Ovary (tissue), 9 donors: ENCODE measurements around the gene DENND6B. TPM values are rescaled to one million over a fixed set of nuclear protein-coding genes. Genes with fewer than 3 reads are reported as not detected.

Experiments
- DNase-seq, 5 donors: peaks; one replicate each; pipeline ENCODE4 v3.0.0-alpha.2; 2019 to 2020
- H3K27ac ChIP-seq, 2 donors: fragments of 200-600 bp; one replicate each; pipeline versions ENCODE4 v1.5.1 to v1.8.0; 2019 to 2022
- H3K27me3 ChIP-seq: fragments of 200-600 bp; one replicate; pipeline ENCODE4 v1.8.0; 2022
- H3K36me3 ChIP-seq: fragments of 200-600 bp; sonication (generic); one replicate; pipeline ENCODE4 v1.5.1; 2019
- H3K4me1 ChIP-seq: one replicate; pipeline ENCODE4 v1.8.1; 2013; ENCODE audit warnings: mild to moderate bottlenecking, moderate library complexity; ENCODE audit not compliant: insufficient read depth
- H3K4me3 ChIP-seq: fragments of 200-600 bp; sonication (generic); one replicate; pipeline ENCODE4 v1.5.1; 2017
- H3K9me3 ChIP-seq, 2 donors: fragments of 200-600 bp in 1 of 2; sonication (generic) in 1 of 2; one replicate each; pipeline versions ENCODE4 v1.5.1 to v1.8.1; 2013 to 2019; ENCODE audit warnings: mild to moderate bottlenecking in 1 of 2, moderate library complexity in 1 of 2
- EP300 ChIP-seq: sonication (generic); formaldehyde crosslinking; IDR thresholded peaks from one replicate; pipeline ENCODE4 v1.6.1; 2017; ENCODE audit warnings: antibody characterized with exemption
- POLR2A ChIP-seq: fragments of 450-650 bp; IDR thresholded peaks from one replicate; pipeline ENCODE4 v1.6.1; 2017; ENCODE audit warnings: antibody characterized with exemption, mild to moderate bottlenecking, moderate library complexity
- WGBS, 3 donors: extraction: QIAGEN DNeasy Blood & Tissue Kit in 1 of 3; methylation state at CpG; one replicate each; pipeline versions ENCODE4 v1.1.5 to v1.1.7; 2013 to 2017; 5-methylcytosine and 5-hydroxymethylcytosine counted together
- intact Hi-C, 4 donors: fragments of 100-400 bp; cut with DNase I; formaldehyde crosslinking; loops; one replicate each; pipeline versions ENCODE4 v1.11.0 to v1.15.1; 2022 to 2023
- polyA plus RNA-seq, 2 donors: library from polyadenylated mRNA; stranded (reverse); fragments of 200-250 nt in 1 of 2; fragments of 350-450 nt in 1 of 2; fragmentation: Illumina TruSeq in 1 of 2; extraction: RNeasy Lipid Tissue Mini Kit (QIAGEN cat#74804) in 1 of 2; gene quantifications; one replicate each; pipeline ENCODE4 v1.2.3, GENCODE V29; 2013 to 2014
- total RNA-seq, 7 donors: library from RNA; depleted of rRNA in 2 of 7; stranded (reverse); fragments of >200 nt in 2 of 7; fragmentation: NEBNext Ultra II Directional in 3 of 7; extraction: Animal tissue kit (Norgen Biotek cat#: 25700) in 3 of 7; gene quantifications; one replicate each; pipeline versions ENCODE4 v1.1.0 to v1.2.4, GENCODE V29; 2016 to 2023
- TF ChIP-seq, protein P1 (sequence below), 3 donors: fragments of 450-650 bp in 2 of 3; fragments of 200-600 bp in 1 of 3; IDR thresholded peaks; one replicate each; pipeline versions ENCODE4 v1.5.1 to v1.8.0; 2016 to 2022; ENCODE audit warnings: antibody characterized with exemption in 3 of 3, mild to moderate bottlenecking in 1 of 3
- donor health status: DM: no; HTN: no; CAD: no; lungs with moderate emphysema.
- donor health status: DM: no; HTN: no; CAD: no.
- donor health status: Bipolar disorder and iron deficiency.
- donor health status: DM: yes; HTN: yes; CAD: no.
- donor health status: DM: no; HTN: no; CAD: no.
- donor health status: DM: yes; HTN: yes; CAD: no.

DENND6B gene
- total and polyA plus RNA-seq, 9 donors: 0.38 to 17.3 (median 5.6) TPM

GRCh38 chr22:50305393-50305922 lies 21.4 kb downstream of the DENND6B start:
- Histone ChIP-seq H3K9me3 (no peaks in the 10 kb centered on the region), H3K4me1 (peaks cover 58% of the 10 kb centered on the region), H3K36me3 (no peaks in the 10 kb centered on the region), H3K27me3 (no peaks in the 10 kb centered on the region), H3K4me3 (peak overlapping the region; percentile 76), H3K27ac (peak overlapping the region; percentile 37 to 91)
- no peak for TF ChIP-seq POLR2A
- TF ChIP-seq, protein P1, sequence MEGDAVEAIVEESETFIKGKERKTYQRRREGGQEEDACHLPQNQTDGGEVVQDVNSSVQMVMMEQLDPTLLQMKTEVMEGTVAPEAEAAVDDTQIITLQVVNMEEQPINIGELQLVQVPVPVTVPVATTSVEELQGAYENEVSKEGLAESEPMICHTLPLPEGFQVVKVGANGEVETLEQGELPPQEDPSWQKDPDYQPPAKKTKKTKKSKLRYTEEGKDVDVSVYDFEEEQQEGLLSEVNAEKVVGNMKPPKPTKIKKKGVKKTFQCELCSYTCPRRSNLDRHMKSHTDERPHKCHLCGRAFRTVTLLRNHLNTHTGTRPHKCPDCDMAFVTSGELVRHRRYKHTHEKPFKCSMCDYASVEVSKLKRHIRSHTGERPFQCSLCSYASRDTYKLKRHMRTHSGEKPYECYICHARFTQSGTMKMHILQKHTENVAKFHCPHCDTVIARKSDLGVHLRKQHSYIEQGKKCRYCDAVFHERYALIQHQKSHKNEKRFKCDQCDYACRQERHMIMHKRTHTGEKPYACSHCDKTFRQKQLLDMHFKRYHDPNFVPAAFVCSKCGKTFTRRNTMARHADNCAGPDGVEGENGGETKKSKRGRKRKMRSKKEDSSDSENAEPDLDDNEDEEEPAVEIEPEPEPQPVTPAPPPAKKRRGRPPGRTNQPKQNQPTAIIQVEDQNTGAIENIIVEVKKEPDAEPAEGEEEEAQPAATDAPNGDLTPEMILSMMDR (IDR thresholded peaks at IDR 0.05): no peak
- WGBS, 3 donors: 19 to 34% (median 24%) methylated on average over 10 to 14 of the region's 14 CpGs
- DNase-seq: peak in 1 of 5 donors; percentile 68
- intact Hi-C loops: no loop called here

DNA sequence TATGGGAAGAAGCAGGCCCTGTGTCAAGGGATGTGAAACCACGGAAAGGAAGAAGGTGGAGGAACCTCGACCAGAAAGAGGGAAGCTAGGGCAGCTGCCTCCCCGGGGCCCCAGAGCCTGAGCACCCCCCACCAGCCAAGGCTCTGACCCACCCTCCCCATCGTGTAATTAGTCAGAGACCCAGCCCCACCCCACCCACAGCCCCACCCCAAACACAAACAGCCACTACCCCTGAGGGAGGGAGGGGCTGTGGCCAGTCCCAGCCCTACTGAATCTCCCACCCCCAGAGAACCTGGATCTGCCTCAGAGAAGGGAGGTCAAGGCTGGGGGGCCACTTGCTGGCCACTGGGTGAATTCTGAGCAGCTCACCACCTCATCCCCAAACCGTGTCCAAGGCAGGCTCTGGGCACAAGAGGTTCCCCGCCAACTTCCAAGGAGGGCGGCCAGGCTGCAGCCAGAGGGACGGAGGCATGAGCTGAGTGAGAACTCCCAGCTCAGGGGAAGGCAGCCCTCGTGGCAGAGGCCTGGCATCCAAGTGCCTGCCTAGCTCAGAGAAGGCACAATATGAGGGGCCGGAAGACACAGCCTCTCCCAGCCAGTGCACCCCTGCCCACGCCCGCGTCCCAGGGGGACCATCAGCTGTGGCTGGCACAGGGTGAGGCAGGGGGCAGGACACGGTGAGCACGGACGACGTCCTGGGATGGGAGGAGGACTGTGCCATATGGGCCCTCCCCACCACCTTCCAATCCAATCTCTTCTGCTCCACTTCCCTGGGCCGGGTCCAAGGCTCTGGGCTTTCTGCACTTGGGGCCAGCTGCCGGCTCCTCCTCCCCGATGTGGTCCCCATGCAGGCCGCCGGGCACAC lies 22.1 kb downstream of the DENND6B start:
- peak overlapping the region; percentile 37 to 91 for H3K27ac ChIP-seq
- peaks cover 64% of the 10 kb centered on the region for H3K4me1 ChIP-seq
- DNase-seq: peak in 3 of 5 donors; percentile 50 to 73 (median 68)
- WGBS, 3 donors: 14 to 16% (median 16%) methylated on average over 21 to 22 of the region's 22 CpGs
- intact Hi-C loops: no loop called here
- no peaks in the 10 kb centered on the region for H3K36me3 ChIP-seq
- no peak for TF ChIP-seq EP300
- TF ChIP-seq, protein P1 (IDR thresholded peaks at IDR 0.05): no peak
- no peak for TF ChIP-seq POLR2A
- no peaks in the 10 kb centered on the region for H3K27me3 ChIP-seq
- peak overlapping the region; percentile 76 for H3K4me3 ChIP-seq
- H3K9me3 ChIP-seq: no peaks in the 10 kb centered on the region

GRCh38 chr22:50303848-50304527 lies 22.8 kb downstream of the DENND6B start:
- DNase-seq: peak in 2 of 5 donors; percentile 61 to 66

DNA sequence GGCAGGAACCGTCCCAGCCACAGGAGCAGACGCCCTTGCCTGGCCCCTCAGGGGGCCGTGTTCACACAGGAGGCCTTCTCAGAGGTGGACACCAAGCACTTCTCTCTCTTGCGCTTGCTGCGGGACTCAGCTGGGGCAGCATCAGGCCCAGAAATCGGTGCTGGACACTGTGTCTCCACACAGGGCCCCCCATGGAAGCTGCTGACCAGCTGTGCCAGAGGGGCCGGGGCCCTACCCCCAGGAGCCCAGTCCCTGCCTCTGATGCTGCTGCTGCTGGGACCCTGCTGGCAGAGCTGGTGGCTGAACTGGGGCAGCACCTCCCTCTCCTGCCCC lies 23.3 kb downstream of the DENND6B start:
- TF ChIP-seq, protein P1 (IDR thresholded peaks at IDR 0.05): no peak
- no peak for TF ChIP-seq EP300
- TF ChIP-seq POLR2A: no peak
- Histone ChIP-seq H3K27me3 (no peaks in the 10 kb centered on the region), H3K4me3 (no peak overlapping the region), H3K4me1 (peaks cover 66% of the 10 kb centered on the region), H3K36me3 (no peaks in the 10 kb centered on the region), H3K27ac (peak overlapping the region; percentile 37 to 91), H3K9me3 (no peaks in the 10 kb centered on the region)
- intact Hi-C loops: no loop called here
- 44 to 49% (median 48%) methylated on average over 7 of the region's 7 CpGs for WGBS, 3 donors
- DNase-seq: peak in 1 of 5 donors; percentile 38

More at GRCh38 chr22:50303848-50304527, 22.8 kb downstream of the DENND6B start:
- Histone ChIP-seq H3K4me1 (peaks cover 65% of the 10 kb centered on the region), H3K36me3 (no peaks in the 10 kb centered on the region), H3K27me3 (no peaks in the 10 kb centered on the region), H3K27ac (peak overlapping the region; percentile 37 to 91), H3K4me3 (no peak overlapping the region), H3K9me3 (no peaks in the 10 kb centered on the region)
- TF ChIP-seq EP300 (no peak), POLR2A (no peak)
- TF ChIP-seq, protein P1 (IDR thresholded peaks at IDR 0.05): no peak
- WGBS, 3 donors: 20 to 40% (median 35%) methylated on average over 8 to 11 of the region's 11 CpGs
- intact Hi-C loops: no loop called here
